Stomach (tissue), 9 donors: ENCODE measurements around the gene TRAPPC3L. TPM values are rescaled to one million over a fixed set of nuclear protein-coding genes. Genes with fewer than 3 reads are reported as not detected.

Experiments used
- DNase-seq, 2 donors: peaks; one replicate each; pipeline versions ENCODE4 v3.0.0 to v3.0.0-alpha.2; 2013 to 2019
- H3K27ac ChIP-seq, 5 donors: fragments of 200-600 bp in 4 of 5; sonication (generic) in 4 of 5; one replicate each; pipeline ENCODE4 v1.5.1; 2013 to 2019; ENCODE audit warnings: mild to moderate bottlenecking in 1 of 5, moderate library complexity in 1 of 5
- H3K27me3 ChIP-seq, 3 donors: fragments of 200-600 bp; sonication (generic); one replicate each; pipeline ENCODE4 v1.5.1; 2017 to 2019; ENCODE audit warnings: mixed run types in 1 of 3
- H3K36me3 ChIP-seq, 4 donors: fragments of 200-600 bp; sonication (generic); 1 replicate in 3 of 4; 2 replicates in 1 of 4; pipeline ENCODE4 v1.5.1; 2016 to 2019
- H3K4me1 ChIP-seq, 4 donors: fragments of 200-600 bp; sonication (generic); one replicate each; pipeline ENCODE4 v1.5.1; 2016 to 2019
- H3K4me3 ChIP-seq, 4 donors: fragments of 200-600 bp; sonication (generic) in 3 of 4; one replicate each; pipeline ENCODE4 v1.5.1; 2016 to 2019; ENCODE audit warnings: mild to moderate bottlenecking in 1 of 4
- H3K9me3 ChIP-seq, 4 donors: fragments of 200-600 bp; sonication (generic); one replicate each; pipeline ENCODE4 v1.5.1; 2016 to 2019
- EP300 ChIP-seq: sonication (generic); formaldehyde crosslinking; IDR thresholded peaks from one replicate; pipeline ENCODE4 v1.6.1; 2017; ENCODE audit warnings: antibody characterized with exemption
- POLR2A ChIP-seq, 4 donors: fragments of 450-650 bp; IDR thresholded peaks; one replicate each; pipeline ENCODE4 v1.6.1; 2016; ENCODE audit warnings: antibody characterized with exemption in 4 of 4, control low read depth in 2 of 4, mild to moderate bottlenecking in 1 of 4, moderate library complexity in 1 of 4
- POLR2AphosphoS5 ChIP-seq, 3 donors: sonication (generic); formaldehyde crosslinking; IDR thresholded peaks; one replicate each; pipeline ENCODE4 v1.6.1; 2016; ENCODE audit warnings: antibody characterized with exemption in 3 of 3
- WGBS, 5 donors: extraction: QIAGEN DNeasy Blood & Tissue Kit in 3 of 5; methylation state at CpG; one replicate each; pipeline versions ENCODE4 v1.1.5 to v1.1.7; 2013 to 2018; 5-methylcytosine and 5-hydroxymethylcytosine counted together
- intact Hi-C: fragments of 100-400 bp; cut with DNase I; formaldehyde crosslinking; loops from one replicate; pipeline ENCODE4 v1.15.1; 2023; ENCODE audit warnings: low total_unique reads
- polyA plus RNA-seq, 3 donors: library from polyadenylated mRNA; stranded (reverse); fragments of 200-250 nt; gene quantifications; one replicate each; pipeline ENCODE4 v1.2.3, GENCODE V29; 2013
- total RNA-seq, 5 donors: library from RNA; depleted of rRNA; stranded (reverse); fragments of >200 nt; gene quantifications; one replicate each; pipeline versions ENCODE4 v1.1.0 to v1.2.3, GENCODE V29; 2014 to 2016
- TF ChIP-seq, protein P1 (sequence below), 7 experiments: fragments of 450-650 bp in 4 of 7; fragments of 200-600 bp in 3 of 7; sonication (generic) in 3 of 7; IDR thresholded peaks; one replicate each; pipeline ENCODE4 v1.5.1; 2016 to 2019; ENCODE audit warnings: antibody characterized with exemption in 7 of 7, control low read depth in 2 of 7, mild to moderate bottlenecking in 1 of 7
- donor health status: healthy with polysubstance abuse.
- donor health status: Bipolar disorder and iron deficiency.
- donor health status: healthy.

The TRAPPC3L gene
- total and polyA plus RNA-seq, 8 donors = not detected

DNA sequence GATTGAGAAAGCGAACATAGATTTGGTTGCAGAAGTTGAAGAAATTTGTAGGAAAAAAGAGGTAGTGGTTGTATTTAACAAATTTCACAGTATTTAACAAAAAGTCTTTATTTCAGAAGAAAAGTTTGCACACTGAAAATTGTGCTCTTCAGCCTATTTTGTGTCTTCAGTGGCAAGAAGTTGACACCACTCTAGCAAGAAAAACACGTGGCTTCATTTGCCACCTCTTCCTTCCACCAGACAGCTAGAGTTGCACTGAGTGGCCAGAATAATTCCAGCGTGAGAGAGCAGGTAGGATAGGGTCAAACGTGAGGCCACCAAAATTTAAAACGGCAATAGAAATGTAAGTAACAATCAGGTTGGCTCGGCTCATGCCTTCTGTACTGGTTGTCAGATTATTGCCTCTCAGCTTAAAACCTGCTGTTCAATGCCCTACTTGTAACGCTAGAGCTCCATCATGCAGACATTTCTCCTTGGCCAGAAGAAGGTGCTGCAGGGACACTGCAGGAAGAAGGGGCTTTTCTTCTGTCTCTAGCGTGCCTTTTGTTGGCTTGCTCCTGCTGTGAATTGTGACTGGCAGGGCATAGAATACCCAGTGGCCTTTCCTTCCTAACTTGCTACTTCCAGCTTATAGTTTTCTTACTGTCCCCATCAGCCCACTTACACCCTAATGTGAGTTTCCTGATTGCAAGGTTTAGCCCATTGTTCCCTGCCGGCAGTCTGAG lies 12.1 kb downstream of the TRAPPC3L start:
- no peak overlapping the region for H3K27ac ChIP-seq
- no peaks in the 10 kb centered on the region for H3K36me3 ChIP-seq
- no peaks in the 10 kb centered on the region for H3K9me3 ChIP-seq
- H3K4me3 ChIP-seq = no peak overlapping the region
- whole genome bisulfite sequencing, 5 donors = 52 to 71% (median 53%) methylated on average over 9 of the region's 9 CpGs
- H3K4me1 ChIP-seq = peaks cover 0 to 4% (median 0%) of the 10 kb centered on the region in 4 donors
- TF ChIP-seq EP300 (no peak), POLR2A (IDR thresholded peaks at IDR 0.05) (no peak)
- intact Hi-C loops = loop anchor here (10.0 kb wide), 1 partner anchor 269 kb away; no protein-coding TSS in a partner anchor
- H3K27me3 ChIP-seq = peaks cover 0 to 3% (median 0%) of the 10 kb centered on the region in 3 donors
- DNase-seq = no peak

DNA sequence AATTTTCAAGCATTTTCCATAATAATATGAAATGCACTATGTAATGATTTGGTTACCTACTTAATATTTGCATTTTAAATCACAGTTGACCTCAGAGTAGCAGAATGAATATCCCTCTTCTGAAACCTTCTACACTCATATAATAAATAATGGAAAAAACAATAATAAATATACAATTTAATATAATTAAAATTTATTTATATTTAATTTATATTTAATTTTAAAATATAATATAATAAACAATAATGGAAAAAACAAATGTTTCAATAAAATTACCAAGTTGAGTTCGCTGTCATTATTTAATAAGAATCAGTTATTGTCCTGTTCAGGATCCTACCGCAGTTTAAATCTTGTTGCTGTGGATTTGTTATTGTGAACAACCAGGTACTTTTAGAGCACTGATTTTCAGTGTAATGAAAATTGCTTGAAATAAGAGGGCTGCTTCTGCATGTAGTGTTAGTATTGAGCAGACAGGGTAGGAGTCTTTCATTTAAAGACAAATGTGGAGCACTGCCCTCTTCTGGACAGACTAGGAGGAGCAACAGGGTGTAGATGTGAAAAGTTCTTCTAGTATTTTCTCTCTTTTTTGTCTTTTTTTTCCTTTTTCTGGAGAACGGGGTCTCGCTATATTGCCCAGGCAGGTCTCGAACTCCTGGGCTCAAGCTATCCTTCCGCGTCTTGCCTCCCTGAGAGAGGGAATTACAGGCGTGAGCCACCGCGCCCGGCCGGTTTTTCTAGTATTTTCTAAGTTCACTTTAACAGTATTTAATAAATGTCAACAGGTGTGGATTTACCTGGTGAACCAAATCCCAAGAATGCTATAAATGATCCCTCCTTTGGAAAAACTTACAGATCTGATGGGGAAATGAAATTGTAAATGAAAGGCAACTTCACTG lies 13.6 kb downstream of the TRAPPC3L start:
- TF ChIP-seq, protein P1, sequence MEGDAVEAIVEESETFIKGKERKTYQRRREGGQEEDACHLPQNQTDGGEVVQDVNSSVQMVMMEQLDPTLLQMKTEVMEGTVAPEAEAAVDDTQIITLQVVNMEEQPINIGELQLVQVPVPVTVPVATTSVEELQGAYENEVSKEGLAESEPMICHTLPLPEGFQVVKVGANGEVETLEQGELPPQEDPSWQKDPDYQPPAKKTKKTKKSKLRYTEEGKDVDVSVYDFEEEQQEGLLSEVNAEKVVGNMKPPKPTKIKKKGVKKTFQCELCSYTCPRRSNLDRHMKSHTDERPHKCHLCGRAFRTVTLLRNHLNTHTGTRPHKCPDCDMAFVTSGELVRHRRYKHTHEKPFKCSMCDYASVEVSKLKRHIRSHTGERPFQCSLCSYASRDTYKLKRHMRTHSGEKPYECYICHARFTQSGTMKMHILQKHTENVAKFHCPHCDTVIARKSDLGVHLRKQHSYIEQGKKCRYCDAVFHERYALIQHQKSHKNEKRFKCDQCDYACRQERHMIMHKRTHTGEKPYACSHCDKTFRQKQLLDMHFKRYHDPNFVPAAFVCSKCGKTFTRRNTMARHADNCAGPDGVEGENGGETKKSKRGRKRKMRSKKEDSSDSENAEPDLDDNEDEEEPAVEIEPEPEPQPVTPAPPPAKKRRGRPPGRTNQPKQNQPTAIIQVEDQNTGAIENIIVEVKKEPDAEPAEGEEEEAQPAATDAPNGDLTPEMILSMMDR (IDR thresholded peaks at IDR 0.05) = peak in 5 of 7 experiments; percentile 39 to 76 (median 71)
- no peak for TF ChIP-seq EP300
- H3K4me3 ChIP-seq = no peak overlapping the region
- H3K27ac ChIP-seq = no peak overlapping the region
- peaks cover 0 to 3% (median 0%) of the 10 kb centered on the region in 3 donors for H3K27me3 ChIP-seq
- no peaks in the 10 kb centered on the region for H3K9me3 ChIP-seq
- H3K36me3 ChIP-seq = no peaks in the 10 kb centered on the region
- peak; percentile 56 to 84 for DNase-seq
- intact Hi-C loops = loop anchor here (10.0 kb wide), 1 partner anchor 267 kb away; no protein-coding TSS in a partner anchor
- peaks cover 0 to 4% (median 0%) of the 10 kb centered on the region in 4 donors for H3K4me1 ChIP-seq
- 75 to 84% (median 77%) methylated on average over 12 of the region's 12 CpGs for WGBS, 5 donors

DNA sequence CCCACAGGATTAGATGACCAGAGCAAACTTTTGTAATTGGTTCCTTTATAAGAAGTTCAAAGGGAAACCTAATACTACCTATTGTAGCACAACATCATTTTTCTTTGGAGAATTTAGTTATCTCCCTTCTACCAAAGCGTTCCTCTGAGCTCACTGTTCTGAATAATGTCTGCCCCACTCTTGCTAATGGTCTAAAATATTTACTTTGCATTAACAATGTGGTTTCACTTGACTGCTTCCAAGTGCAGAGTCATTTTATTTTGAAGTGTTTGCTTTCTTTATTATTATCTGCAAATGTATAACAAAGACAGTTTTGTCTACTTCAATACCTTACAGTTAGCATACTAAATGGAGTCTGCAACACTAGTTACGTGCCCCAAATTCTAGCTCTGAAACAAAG lies 15.0 kb downstream of the TRAPPC3L start:
- Histone ChIP-seq H3K36me3 (no peaks in the 10 kb centered on the region), H3K4me1 (peaks cover 0 to 4% (median 0%) of the 10 kb centered on the region in 4 donors), H3K27ac (no peak overlapping the region), H3K9me3 (no peaks in the 10 kb centered on the region), H3K4me3 (no peak overlapping the region), H3K27me3 (peaks cover 0 to 3% (median 0%) of the 10 kb centered on the region in 3 donors)
- peak in 1 of 2 donors; percentile 54 for DNase-seq
- TF ChIP-seq, protein P1 (IDR thresholded peaks at IDR 0.05) = no peak
- TF ChIP-seq EP300 = no peak
- no peak for TF ChIP-seq POLR2AphosphoS5 (IDR thresholded peaks at IDR 0.05)
- no peak for TF ChIP-seq POLR2A (IDR thresholded peaks at IDR 0.05)
- 26 to 58% (median 32%) methylated on average over 2 of the region's 2 CpGs for WGBS, 5 donors
- intact Hi-C loops = loop anchor here (10.0 kb wide), 1 partner anchor 266 kb away; no protein-coding TSS in a partner anchor

DNA sequence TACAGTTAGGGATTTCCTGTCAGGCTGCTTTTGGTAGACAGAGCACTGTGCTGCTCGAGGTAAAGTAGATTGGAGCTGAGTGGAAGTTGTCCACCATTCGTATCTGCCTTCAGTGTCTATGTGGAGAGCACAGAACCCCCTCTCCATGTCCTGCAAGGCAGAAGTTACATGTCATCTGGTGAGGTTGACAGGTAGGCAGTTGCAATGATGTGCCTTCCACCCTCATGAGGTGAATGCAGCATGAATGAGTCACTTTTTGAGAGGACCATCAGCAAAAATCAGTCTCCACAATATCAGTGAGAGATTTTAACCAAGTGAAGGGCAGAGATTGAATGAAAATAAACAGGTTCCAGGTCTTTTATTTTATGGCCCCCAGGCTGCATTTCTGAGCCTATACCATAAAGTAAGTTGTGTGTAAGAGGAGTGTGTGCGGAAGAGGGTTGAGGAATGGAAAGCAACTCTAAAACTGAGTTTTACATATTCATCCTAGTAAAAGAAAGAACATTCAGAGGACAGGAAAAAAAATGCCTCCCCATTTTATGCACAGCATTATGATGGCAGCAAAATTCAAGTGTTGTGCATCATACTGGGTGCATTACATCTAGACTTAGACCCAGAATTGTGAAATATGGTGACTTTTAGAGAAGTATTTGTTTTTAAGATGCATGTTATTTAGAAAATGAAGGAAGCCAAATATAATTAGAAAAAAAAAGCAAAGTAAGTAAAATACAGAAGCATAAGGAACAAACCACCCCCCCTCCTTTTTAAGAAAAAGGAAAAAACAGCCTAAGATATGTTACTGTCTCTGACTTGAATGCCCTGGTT lies 15.8 kb downstream of the TRAPPC3L start:
- intact Hi-C loops = loop anchor here (10.0 kb wide), 1 partner anchor 265 kb away; no protein-coding TSS in a partner anchor

More for the DNA sequence above, 15.8 kb downstream of the TRAPPC3L start:
- H3K27me3 ChIP-seq = peaks cover 0 to 3% (median 0%) of the 10 kb centered on the region in 3 donors
- no peak overlapping the region for H3K27ac ChIP-seq
- TF ChIP-seq, protein P1 (IDR thresholded peaks at IDR 0.05) = no peak
- no peak for TF ChIP-seq POLR2AphosphoS5 (IDR thresholded peaks at IDR 0.05)
- no peak for TF ChIP-seq POLR2A (IDR thresholded peaks at IDR 0.05)
- TF ChIP-seq EP300 = no peak
- no peaks in the 10 kb centered on the region for H3K36me3 ChIP-seq
- no peaks in the 10 kb centered on the region for H3K9me3 ChIP-seq
- WGBS, 5 donors = 63 to 78% (median 76%) methylated on average over 3 of the region's 3 CpGs
- H3K4me3 ChIP-seq = no peak overlapping the region
- DNase-seq = no peak
- peaks cover 0 to 4% (median 0%) of the 10 kb centered on the region in 4 donors for H3K4me1 ChIP-seq
